Duodenal mucosa (tissue), 2 donors: ENCODE results near the gene CEP20.

Source experiments
- H3K27ac ChIP-seq: one replicate; pipeline ENCODE4 v1.7.0; 2013; ENCODE audit warnings: low read depth, low read length
- H3K27me3 ChIP-seq, 2 donors: one replicate each; pipeline ENCODE4 v1.7.0; 2013; ENCODE audit warnings: low read length in 2 of 2, control low read depth in 1 of 2; ENCODE audit not compliant: insufficient read depth in 2 of 2, control insufficient read depth in 1 of 2
- H3K36me3 ChIP-seq, 2 donors: one replicate each; pipeline ENCODE4 v1.7.0; 2013; ENCODE audit warnings: low read length in 2 of 2, control low read depth in 1 of 2; ENCODE audit not compliant: insufficient read depth in 2 of 2, control insufficient read depth in 1 of 2
- H3K4me1 ChIP-seq, 2 donors: one replicate each; pipeline ENCODE4 v1.7.0; 2013; ENCODE audit warnings: low read length in 2 of 2, control low read depth in 1 of 2; ENCODE audit not compliant: insufficient read depth in 2 of 2, control insufficient read depth in 1 of 2
- H3K4me3 ChIP-seq, 2 donors: one replicate each; pipeline ENCODE4 v1.7.0; 2013; ENCODE audit warnings: low read length in 2 of 2, low read depth in 1 of 2
- H3K9ac ChIP-seq, 2 donors: one replicate each; pipeline ENCODE4 v1.7.0; 2013; ENCODE audit warnings: low read length in 2 of 2, low read depth in 1 of 2
- H3K9me3 ChIP-seq, 2 donors: one replicate each; pipeline ENCODE4 v1.7.0; 2013; ENCODE audit warnings: low read length in 2 of 2, control low read depth in 1 of 2; ENCODE audit not compliant: control insufficient read depth in 1 of 2

The CEP20 gene

DNA sequence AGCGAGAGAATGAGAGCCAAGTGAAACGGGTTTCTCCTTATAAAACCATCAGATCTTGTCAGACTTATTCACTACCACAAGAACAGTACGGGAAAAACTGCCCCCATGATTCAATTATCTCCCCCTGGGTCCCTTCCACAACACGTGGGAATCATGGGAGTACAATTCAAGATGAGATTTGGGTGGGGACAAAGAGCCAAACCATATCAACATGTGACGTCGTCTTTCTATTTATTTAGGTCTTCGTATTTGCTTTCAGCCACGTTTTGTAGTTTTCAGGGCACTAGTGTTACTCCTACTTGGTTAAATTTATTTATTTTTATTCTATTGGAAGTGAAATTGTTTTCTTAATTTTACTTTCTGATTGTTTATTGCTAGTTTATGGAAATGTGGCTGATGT, 27.9 kb upstream of the CEP20 start:
- Histone ChIP-seq H3K4me1 (no peaks in the 10 kb centered on the region), H3K9ac (no peak overlapping the region), H3K27me3 (no peaks in the 10 kb centered on the region), H3K9me3 (peaks cover 0 to 5% of the 10 kb centered on the region in 2 donors), H3K27ac (no peak overlapping the region), H3K36me3 (no peaks in the 10 kb centered on the region), H3K4me3 (no peak overlapping the region)

DNA sequence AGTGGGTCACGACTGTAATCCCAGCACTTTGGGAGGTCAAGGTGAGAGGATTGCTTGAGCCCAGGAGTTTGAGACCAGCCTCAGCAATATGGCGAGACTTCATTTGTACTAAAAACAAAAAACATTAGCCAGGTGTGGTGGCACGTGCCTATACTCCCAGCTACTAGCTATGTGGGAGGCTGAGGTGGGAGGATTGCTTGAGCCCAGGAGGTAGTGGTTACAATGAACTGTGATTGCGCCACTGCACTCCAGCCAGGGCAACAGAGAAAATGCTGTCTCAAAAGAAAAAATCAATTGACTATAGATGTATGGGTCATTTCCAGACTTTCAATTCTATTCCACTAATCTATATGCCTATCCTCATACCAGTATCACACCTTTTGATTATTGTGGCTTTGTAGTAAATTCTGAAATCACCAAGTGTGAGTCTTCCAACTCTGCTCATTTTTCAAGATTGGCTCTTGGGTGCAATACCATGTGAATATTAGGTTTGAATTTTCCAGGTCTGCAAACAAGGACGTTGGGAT, 27.2 kb upstream of the CEP20 start:
- no peak overlapping the region for H3K9ac ChIP-seq
- H3K36me3 ChIP-seq = no peaks in the 10 kb centered on the region
- no peaks in the 10 kb centered on the region for H3K27me3 ChIP-seq
- no peak overlapping the region for H3K27ac ChIP-seq
- peaks cover 0 to 5% of the 10 kb centered on the region in 2 donors for H3K9me3 ChIP-seq
- H3K4me1 ChIP-seq = no peaks in the 10 kb centered on the region
- no peak overlapping the region for H3K4me3 ChIP-seq

DNA sequence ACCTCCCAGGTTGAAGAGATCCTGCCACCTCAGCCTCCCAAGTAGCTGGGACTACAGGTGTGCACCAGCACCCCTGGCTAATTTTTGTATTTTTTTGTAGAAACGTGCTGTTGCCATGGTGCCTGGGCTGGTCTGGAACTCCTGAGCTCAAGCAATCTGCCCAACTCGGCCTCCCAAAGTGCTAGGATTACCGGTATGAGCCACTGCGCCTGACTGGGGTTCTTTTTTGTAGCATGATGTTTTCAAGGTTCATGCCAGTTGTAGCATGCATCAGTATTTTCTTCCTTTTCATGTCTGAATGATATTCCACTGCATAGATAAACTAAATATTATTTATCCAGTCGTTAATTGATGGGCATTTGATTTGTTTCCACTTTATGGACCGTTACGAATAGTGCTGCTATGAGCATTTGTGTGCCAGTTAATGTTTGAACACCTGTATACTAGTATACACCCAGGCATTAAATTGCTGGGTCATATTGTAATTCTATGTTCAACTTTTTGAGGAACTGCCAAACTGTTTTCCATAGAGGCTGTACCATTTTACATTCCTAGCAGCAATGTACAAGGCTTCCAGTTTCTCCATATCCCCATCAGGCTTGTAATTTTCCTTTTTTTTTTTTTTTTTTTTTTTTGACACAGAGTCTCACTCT, 24.8 kb upstream of the CEP20 start:
- Histone ChIP-seq H3K36me3 (no peaks in the 10 kb centered on the region), H3K27ac (no peak overlapping the region), H3K27me3 (no peaks in the 10 kb centered on the region), H3K9me3 (peaks cover 0 to 3% of the 10 kb centered on the region in 2 donors), H3K9ac (no peak overlapping the region), H3K4me3 (no peak overlapping the region), H3K4me1 (no peaks in the 10 kb centered on the region)

DNA sequence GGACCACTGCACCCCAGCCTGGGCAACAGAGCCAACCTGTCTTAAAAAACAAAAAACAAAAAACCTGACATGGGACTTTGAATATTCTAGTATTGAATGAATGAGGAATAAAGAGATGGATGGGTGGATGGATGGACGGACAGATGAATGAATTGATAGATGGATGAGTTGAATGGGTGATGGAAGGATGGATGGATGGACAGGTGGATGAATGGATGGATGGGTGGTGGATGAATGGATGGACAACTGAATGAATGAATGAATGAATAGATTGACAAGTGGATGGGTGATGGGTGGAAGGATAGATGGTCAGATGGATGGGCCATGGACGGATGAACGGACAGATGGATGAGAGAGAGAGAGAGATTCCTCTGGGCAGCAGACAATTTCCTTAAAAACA, 22.8 kb upstream of the CEP20 start:
- no peak overlapping the region for H3K4me3 ChIP-seq
- no peak overlapping the region for H3K27ac ChIP-seq
- H3K4me1 ChIP-seq = no peaks in the 10 kb centered on the region
- H3K27me3 ChIP-seq = no peaks in the 10 kb centered on the region
- H3K36me3 ChIP-seq = no peaks in the 10 kb centered on the region
- H3K9me3 ChIP-seq = peaks cover 0 to 3% of the 10 kb centered on the region in 2 donors
- no peak overlapping the region for H3K9ac ChIP-seq

DNA sequence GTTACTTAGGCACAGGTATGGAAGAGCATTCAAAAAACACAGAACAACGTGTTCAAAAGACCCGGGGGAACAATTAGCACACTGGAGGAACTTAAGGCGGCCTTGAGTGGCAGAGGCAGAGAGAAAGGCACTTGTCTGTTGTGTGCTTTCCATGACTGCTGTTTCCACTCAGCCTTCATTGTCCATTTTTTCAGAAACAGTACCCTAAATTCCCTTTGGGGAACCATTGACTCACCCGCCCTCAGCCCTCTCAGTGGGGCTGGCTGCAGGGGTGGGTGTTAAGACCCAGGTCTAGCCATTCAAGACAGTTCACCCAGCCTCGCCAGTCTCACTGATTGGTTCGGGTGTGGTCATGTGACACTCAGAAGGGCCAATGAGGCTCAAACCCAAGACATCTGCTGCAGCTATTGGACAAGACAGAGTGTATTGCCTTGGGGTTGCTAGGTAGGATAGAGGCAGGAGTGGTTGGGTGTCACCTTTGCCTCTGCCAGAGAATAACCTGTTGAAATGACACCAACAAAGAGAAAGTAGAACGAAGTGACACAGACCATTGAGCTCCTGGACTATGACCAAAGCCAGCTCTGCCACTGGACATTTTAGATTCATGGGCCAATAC, 19.6 kb upstream of the CEP20 start:
- Histone ChIP-seq H3K36me3 (no peaks in the 10 kb centered on the region), H3K9ac (no peak overlapping the region), H3K27me3 (no peaks in the 10 kb centered on the region), H3K27ac (no peak overlapping the region), H3K4me3 (no peak overlapping the region), H3K4me1 (no peaks in the 10 kb centered on the region), H3K9me3 (no peaks in the 10 kb centered on the region)

DNA sequence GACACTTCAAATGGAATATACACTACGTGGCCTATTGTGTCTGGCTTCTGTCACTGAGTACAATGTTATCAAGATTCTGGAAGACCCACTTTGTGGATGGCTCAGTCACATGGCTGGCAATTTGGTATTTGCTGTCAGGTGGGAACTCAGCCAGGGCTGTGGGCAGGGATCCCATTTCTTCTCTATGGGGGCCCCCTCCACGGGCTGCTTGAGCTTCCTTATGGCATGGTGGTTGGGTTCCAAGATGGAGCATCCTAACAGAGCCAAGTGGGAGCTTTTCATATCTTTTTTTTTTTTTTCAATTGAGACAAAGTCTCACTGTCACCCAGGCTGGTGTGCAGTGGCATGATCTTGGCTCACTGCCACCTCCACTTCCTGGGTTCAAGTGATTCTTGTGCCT, 18.0 kb upstream of the CEP20 start:
- Histone ChIP-seq H3K4me3 (no peak overlapping the region), H3K9me3 (no peaks in the 10 kb centered on the region), H3K4me1 (no peaks in the 10 kb centered on the region), H3K27ac (no peak overlapping the region), H3K36me3 (no peaks in the 10 kb centered on the region), H3K27me3 (no peaks in the 10 kb centered on the region), H3K9ac (no peak overlapping the region)

DNA sequence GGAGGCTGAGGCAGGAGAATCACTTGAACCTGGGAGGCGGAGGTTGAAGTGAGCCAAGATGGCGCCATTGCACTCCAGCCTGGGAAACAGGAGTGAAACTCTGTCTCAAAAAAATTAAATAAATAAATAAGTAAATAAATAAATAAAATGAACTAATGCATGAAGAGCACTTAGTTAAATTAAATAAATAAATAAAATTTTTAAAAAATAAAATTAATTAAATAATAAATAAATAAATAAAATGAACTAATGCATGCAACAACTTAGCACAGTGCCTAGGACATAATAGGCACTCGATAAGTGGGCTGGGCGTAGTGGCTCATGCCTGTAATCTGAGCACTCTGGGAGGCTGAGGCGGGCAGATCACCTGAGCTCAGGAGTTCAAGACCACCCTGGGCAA, 15.6 kb upstream of the CEP20 start:
- no peaks in the 10 kb centered on the region for H3K27me3 ChIP-seq
- H3K4me1 ChIP-seq = peaks cover 0 to 5% of the 10 kb centered on the region in 2 donors
- no peaks in the 10 kb centered on the region for H3K9me3 ChIP-seq
- H3K27ac ChIP-seq = no peak overlapping the region
- H3K4me3 ChIP-seq = no peak overlapping the region
- H3K36me3 ChIP-seq = no peaks in the 10 kb centered on the region
- no peak overlapping the region for H3K9ac ChIP-seq

DNA sequence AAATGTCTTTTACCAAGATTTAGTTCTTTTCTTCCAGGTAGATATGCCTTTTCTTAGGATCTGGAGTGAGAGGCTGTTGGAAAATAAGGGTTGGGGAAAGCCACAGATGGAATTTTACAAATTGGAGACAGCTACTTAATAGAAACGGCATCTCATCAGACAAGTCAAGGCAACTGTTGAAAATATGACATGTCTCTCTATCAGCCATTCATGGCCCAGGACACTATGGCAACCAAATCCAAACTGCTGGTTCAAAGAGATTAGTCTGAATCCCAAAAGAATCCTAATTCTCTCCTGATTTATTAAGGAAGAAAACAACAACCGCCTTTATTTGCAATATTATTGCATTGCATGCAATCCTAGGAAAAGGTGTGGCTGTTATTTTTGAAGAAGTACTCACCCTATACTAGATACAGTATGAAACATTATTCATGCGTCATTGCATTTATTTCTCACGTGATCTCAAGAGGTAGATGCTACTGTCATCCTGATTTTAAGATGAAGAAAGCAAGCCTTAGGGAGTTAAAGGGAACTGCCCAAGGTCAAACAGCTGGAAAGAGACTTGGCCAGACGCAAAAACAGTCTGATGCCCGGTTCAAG, 12.6 kb upstream of the CEP20 start:
- no peaks in the 10 kb centered on the region for H3K9me3 ChIP-seq
- H3K4me1 ChIP-seq = peaks cover 0 to 5% of the 10 kb centered on the region in 2 donors
- H3K36me3 ChIP-seq = no peaks in the 10 kb centered on the region
- no peak overlapping the region for H3K4me3 ChIP-seq
- H3K27me3 ChIP-seq = no peaks in the 10 kb centered on the region
- no peak overlapping the region for H3K27ac ChIP-seq
- H3K9ac ChIP-seq = no peak overlapping the region

DNA sequence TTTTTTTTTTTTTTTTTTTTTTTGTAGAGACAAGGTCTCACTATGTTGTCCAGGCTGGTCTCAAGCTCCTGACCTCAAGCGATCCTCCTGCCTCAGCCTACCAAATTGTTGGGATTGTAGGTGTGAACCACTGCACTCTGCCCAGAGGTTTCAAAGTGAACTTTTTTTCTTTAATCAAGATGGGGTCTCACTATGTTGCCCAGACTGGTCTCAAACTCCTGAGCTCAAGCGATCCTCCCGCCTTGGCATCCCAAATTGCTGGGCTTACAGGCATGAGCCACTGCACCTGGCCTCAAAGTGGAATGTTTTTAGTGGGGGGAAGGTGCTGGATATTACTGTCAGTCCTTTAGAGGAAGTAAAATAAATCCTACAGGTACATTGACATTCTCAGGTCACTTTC, 12.0 kb upstream of the CEP20 start:
- no peaks in the 10 kb centered on the region for H3K36me3 ChIP-seq
- no peaks in the 10 kb centered on the region for H3K9me3 ChIP-seq
- no peak overlapping the region for H3K27ac ChIP-seq
- H3K4me3 ChIP-seq = no peak overlapping the region
- no peak overlapping the region for H3K9ac ChIP-seq
- H3K27me3 ChIP-seq = no peaks in the 10 kb centered on the region
- peaks cover 0 to 5% of the 10 kb centered on the region in 2 donors for H3K4me1 ChIP-seq

DNA sequence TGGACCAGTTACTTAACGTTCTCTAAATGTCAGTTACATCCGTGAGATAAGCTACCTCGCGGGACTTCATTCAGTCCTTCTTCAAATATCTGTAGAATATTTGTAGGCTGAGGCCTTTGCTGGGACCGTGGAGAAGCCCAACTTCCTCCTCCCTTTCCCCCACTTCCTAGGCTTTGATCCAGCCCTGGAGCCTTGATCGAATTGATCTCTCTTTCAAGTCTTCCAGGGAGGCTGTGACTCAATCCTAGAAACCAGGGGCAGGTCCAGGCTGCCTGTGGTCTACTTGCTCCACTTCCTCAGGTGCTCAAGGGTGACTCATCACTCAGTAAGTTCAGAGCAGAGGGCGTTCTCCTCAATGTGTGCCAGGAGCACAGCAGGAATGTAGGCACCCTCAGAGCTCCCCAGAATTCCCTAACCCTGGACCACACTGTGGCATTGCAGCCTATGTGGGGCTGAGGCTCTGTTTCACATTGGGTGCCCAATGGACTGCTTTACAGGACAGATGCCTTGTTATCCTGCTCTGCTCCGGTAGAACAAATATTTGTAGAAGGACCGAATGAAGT, 11.2 kb upstream of the CEP20 start:
- Histone ChIP-seq H3K9me3 (no peaks in the 10 kb centered on the region), H3K9ac (no peak overlapping the region), H3K36me3 (no peaks in the 10 kb centered on the region), H3K27ac (no peak overlapping the region), H3K27me3 (no peaks in the 10 kb centered on the region), H3K4me1 (peaks cover 0 to 5% of the 10 kb centered on the region in 2 donors), H3K4me3 (no peak overlapping the region)
